PC-3 (cell line): ENCODE results near the gene AIRE.
"Not testable (repeated sequence)": the region's sequence is repeated elsewhere in the genome, so short reads cannot be mapped to it uniquely, and the experiment has no call there.

Source experiments
- CTCF ChIP-seq: fragments of 300-600 bp; sonication (generic); conservative IDR thresholded peaks from 2 replicates; pipeline ENCODE4 v1.5.1; 2017; ENCODE audit warnings: antibody characterized with exemption, low read depth, mild to moderate bottlenecking, low read length
- EZH2 ChIP-seq: fragments of 300-600 bp; sonication (generic); IDR thresholded peaks from one replicate; pipeline ENCODE4 v1.6.1; 2017; ENCODE audit warnings: antibody characterized with exemption, mild to moderate bottlenecking, low read length; ENCODE audit not compliant: unreplicated experiment

- TF ChIP-seq EZH2, CTCF: not testable (repeated sequence)
Measured at GRCh38 chr21:44243980-44244379, 41.7 kb upstream of the AIRE start.
